Stimulated activated CD4-positive, alpha-beta T cell treated with anti-CD3 and anti-CD28 coated beads, TNF-alpha, amount 100 ng/mL, for 1 hour (primary cell): ENCODE results near the gene GPC6.
"Not testable (repeated sequence)": the region's sequence is repeated elsewhere in the genome, so short reads cannot be mapped to it uniquely, and the experiment has no call there.

ENCODE experiments used
- DNase-seq, 3 donors: peaks; one replicate each; pipeline ENCODE4 v3.0.0-alpha.2; 2020; ENCODE audit warnings: low read depth in 3 of 3, low spot score in 1 of 3

Gene GPC6

GRCh38 chr13:93425411-93425810 lies 198.8 kb downstream of the GPC6 start:
- DNase-seq, result no peak

GRCh38 chr13:93430381-93430780 lies 203.8 kb downstream of the GPC6 start:
- no peak for DNase-seq

GRCh38 chr13:93435651-93436050 lies 209.0 kb downstream of the GPC6 start:
- DNase-seq, result no peak

DNA sequence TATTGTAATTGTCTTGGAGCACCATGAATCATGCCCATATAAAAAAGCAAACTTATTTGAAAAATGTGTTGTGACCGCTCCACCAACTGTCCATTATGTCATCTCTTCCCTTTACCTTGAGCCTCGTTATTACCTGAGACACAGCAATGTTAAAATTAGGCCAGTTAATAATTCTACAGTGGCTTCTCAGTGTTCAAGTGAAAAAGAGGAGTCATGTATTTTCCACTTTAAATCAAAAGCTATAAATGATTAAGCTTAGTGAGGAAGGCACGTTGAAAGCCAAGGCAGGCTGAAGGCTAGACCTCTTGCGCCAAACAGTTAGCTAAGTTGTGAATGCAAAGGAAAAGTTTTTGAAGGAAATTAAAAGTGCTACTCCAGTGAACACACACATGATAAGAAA lies 210.5 kb downstream of the GPC6 start:
- DNase-seq, result no peak

DNA sequence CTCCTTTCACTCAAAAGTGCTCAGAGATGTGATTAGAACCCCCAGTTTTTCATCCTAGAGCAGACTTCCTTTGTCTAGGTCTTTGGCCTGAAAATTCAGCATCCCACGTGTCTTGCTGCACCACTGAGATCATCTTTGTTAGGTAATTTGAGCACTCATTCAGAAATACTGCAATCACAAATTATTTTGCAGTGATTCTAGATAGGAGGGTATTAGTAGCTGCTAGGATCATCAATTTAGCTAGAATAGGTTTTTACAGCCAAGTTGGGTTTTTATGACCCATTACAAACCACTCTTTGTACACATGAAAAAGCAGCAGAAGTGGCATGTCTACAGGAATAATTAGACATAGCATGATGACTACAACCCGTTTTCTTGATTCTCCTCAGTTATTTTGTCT lies 219.6 kb downstream of the GPC6 start:
- no peak for DNase-seq

DNA sequence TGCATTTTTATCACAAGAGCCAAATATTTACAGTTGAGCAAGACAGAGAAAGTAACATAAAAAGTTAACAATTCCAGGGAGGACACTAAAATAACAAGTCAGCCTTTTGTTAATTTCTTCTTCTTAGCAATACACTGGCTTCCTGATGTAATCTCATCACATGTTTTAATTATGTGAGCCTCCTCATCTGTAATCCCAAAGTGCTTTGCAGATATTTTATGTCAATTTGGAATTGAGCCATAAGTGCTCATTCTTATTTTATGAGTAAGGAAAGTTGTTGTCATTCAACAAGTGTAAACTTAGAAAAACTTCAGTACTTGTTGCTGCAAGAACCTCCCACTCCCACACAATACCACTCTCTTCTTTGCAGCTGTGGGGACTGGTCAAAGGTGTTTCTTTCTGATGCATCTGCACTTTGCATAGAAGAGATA lies 223.6 kb downstream of the GPC6 start:
- DNase-seq, result no peak

- DNase-seq, result no peak
Observed at GRCh38 chr13:93450761-93451160, 224.2 kb downstream of the GPC6 start.

GRCh38 chr13:93454676-93455235 lies 228.1 kb downstream of the GPC6 start:
- DNase-seq, result not testable (repeated sequence)

DNA sequence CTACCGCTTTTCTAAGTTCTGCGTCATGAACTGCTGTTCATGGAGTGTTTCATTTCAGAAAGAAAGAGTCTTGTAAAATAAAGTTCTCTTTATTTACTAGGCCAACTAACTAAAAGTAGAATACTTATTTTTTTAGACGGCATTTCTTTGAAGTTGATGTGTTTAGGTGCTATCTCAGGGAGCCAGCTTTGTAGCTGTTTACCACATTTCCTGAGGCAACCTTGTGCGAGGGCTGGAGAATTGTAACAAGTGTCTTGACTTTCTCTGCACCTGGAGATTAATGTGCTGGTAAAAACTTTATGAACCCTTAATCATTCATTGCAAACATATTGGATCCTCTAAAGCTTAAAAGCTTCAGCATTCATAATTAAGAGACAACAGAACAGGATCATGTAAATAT lies 229.3 kb downstream of the GPC6 start:
- DNase-seq, result no peak

DNA sequence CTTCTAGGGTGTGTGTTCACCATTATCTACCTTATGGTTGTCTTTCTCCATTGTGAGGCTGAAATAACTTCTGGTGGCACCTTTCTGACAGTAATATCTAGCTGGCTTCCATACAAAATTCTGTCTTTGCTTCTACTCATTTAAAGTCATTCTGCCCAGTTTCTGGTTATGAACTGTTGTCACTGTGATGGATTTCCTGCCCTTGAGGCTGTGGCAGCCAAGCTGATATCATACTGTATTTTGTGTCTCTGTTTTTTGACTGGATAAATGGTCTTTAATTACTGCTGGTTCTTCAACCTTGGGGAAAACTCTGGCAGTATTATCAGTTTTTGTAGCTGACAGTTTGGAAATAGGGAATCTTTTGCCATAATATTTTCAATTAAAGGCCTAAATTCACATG lies 233.4 kb downstream of the GPC6 start:
- no peak for DNase-seq

DNA sequence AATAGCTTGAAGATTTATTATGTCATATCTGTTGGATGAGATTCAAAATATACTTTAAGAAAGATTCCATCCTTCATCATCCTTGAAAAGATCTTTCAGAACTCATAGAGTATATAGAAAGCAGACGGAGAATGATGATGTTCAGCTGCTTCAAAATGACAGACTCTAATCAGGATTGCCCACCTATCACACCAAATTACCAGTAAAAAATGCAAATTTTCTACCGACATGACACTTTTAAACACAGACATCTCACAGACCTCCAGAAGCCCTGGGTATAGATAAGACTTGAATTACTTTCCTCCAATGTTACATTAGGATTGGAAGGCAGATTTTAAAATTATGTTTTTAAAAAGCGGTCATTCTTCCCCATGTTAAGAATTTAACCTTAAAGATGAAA lies 235.5 kb downstream of the GPC6 start:
- DNase-seq, result no peak

DNA sequence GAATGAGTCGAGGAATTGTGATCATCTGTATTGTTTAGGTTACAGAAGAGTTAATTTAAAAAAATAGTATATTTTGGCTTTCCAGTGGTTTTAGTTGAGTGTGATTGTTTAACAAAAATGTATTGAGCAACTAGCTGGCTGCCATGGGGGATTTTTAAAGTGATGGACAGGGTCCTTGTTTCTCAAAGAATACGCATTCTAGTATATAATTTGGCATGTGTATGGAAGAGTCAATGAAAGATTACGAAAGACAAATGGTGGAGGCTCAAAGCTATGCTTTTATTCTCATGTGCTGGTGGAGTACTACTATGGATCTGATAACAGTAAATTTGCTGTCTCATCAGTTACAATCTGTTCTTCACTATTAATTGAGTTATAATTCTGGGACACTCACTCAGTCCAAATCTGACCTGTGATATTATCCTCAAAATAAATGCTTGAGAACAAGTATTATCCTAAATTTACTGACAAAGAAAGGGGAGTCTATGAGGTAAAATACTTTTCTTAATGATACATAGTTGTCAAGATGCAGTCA lies 240.0 kb downstream of the GPC6 start:
- DNase-seq, result no peak

- no peak for DNase-seq
Observed at GRCh38 chr13:93467175-93467574, 240.6 kb downstream of the GPC6 start.

- DNase-seq, result no peak
Observed at GRCh38 chr13:93468433-93468832, 241.8 kb downstream of the GPC6 start.

- DNase-seq, result no peak
Observed at GRCh38 chr13:93472296-93472695, 245.7 kb downstream of the GPC6 start.

- no peak for DNase-seq
Observed at GRCh38 chr13:93472814-93473296, 246.2 kb downstream of the GPC6 start.

- no peak for DNase-seq
Observed at GRCh38 chr13:93473441-93474270, 247.0 kb downstream of the GPC6 start.

- no peak for DNase-seq
Observed at GRCh38 chr13:93476175-93476574, 249.6 kb downstream of the GPC6 start.

DNA sequence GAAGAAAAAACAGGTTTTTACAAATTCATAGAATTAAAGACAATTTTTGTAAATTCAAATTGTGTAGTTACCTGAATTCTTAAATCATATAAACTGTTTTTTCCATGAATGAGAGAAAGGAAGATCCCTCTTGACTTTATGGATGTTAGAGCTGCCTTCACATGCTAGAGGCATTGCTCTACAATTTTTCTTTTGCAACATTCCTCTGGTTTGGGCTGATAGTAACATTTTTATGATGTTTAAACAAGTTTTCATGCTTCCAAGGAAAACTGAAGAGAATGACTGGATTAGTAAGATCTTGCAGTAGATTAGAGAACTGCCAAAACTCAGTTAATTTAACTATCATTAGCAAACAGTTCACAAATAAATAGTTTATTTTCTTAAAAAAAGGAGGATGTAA lies 250.6 kb downstream of the GPC6 start:
- no peak for DNase-seq

DNA sequence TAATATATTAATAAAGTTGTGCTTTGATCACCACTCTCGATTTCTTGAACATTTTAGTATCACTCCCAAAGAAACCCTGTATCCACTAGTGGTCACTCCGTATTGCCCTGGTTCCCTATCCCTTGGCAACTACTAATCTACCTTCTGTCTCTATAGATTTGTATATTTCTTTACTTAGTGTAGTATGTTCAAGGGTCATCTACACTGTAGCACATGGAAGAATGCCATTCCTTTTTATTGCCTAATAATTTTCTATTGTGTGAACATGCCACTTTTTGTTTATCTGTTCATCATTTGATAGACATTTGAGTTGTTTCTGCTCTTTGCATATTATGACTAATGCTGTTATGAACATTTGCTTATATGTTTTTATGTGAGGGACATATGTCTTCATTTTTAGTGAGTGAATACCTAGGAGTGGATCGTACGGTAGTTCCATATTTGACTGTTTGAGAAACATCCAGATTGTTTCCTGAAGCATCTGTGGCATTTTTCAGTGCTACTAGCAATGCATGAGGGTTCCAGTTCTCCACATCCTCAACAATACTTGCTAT lies 254.0 kb downstream of the GPC6 start:
- no peak for DNase-seq

GRCh38 chr13:93496117-93496516 lies 269.5 kb downstream of the GPC6 start:
- not testable (repeated sequence) for DNase-seq

GRCh38 chr13:93496985-93497673 lies 270.5 kb downstream of the GPC6 start:
- DNase-seq, result no peak
